ENCODE data around the gene HBM.
"Not testable (repeated sequence)": the region's sequence is repeated elsewhere in the genome, so short reads cannot be mapped to it uniquely, and the experiment has no call there.

GRCh38 chr16:173928-174769 is 8.4 kb downstream of the HBM start:
- TF ChIP-seq, protein P1, sequence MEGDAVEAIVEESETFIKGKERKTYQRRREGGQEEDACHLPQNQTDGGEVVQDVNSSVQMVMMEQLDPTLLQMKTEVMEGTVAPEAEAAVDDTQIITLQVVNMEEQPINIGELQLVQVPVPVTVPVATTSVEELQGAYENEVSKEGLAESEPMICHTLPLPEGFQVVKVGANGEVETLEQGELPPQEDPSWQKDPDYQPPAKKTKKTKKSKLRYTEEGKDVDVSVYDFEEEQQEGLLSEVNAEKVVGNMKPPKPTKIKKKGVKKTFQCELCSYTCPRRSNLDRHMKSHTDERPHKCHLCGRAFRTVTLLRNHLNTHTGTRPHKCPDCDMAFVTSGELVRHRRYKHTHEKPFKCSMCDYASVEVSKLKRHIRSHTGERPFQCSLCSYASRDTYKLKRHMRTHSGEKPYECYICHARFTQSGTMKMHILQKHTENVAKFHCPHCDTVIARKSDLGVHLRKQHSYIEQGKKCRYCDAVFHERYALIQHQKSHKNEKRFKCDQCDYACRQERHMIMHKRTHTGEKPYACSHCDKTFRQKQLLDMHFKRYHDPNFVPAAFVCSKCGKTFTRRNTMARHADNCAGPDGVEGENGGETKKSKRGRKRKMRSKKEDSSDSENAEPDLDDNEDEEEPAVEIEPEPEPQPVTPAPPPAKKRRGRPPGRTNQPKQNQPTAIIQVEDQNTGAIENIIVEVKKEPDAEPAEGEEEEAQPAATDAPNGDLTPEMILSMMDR (IDR thresholded peaks at IDR 0.05; ENCODE audit: low read depth, low read length): not testable (repeated sequence)
- TF ChIP-seq, protein P2, sequence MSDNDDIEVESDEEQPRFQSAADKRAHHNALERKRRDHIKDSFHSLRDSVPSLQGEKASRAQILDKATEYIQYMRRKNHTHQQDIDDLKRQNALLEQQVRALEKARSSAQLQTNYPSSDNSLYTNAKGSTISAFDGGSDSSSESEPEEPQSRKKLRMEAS (IDR thresholded peaks at IDR 0.05; ENCODE audit: low read depth, low read length): not testable (repeated sequence)
- TF ChIP-seq POLR2A (IDR thresholded peaks at IDR 0.05; ENCODE audit: extremely low read depth, insufficient read length): not testable (repeated sequence)
